NOMO-1 (cell line): Measurements from ENCODE around the gene ADGRG7.
"Not testable (repeated sequence)": the region's sequence is repeated elsewhere in the genome, so short reads cannot be mapped to it uniquely, and the experiment has no call there.

Experiments
- DNase-seq, 2 experiments: peaks; one replicate each; lab custom pipeline; 2025; ENCODE audit not compliant: unreplicated experiment in 2 of 2; lab: John Stamatoyannopoulos, UW

ADGRG7 gene, protein sequence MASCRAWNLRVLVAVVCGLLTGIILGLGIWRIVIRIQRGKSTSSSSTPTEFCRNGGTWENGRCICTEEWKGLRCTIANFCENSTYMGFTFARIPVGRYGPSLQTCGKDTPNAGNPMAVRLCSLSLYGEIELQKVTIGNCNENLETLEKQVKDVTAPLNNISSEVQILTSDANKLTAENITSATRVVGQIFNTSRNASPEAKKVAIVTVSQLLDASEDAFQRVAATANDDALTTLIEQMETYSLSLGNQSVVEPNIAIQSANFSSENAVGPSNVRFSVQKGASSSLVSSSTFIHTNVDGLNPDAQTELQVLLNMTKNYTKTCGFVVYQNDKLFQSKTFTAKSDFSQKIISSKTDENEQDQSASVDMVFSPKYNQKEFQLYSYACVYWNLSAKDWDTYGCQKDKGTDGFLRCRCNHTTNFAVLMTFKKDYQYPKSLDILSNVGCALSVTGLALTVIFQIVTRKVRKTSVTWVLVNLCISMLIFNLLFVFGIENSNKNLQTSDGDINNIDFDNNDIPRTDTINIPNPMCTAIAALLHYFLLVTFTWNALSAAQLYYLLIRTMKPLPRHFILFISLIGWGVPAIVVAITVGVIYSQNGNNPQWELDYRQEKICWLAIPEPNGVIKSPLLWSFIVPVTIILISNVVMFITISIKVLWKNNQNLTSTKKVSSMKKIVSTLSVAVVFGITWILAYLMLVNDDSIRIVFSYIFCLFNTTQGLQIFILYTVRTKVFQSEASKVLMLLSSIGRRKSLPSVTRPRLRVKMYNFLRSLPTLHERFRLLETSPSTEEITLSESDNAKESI

DNA sequence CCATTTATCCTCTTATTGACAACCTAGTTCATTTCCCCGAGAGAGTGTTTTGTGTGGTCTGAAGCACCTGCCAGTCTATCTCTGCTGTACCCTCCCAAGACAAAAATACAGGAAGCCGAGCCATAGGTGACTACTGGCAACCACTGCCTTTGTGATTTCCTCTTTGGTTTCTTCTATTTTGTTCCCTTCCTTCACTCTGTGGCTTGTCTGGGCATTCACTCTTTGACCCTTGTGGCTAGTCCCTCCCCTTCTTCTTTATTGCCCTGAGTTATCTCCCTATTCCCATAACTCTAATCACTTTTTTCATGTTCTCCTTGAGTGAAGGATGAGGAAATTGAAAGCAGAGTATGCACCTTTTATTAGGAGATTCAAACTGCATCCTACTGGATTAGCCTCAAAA is at the start of gene ADGRG7:
Gene ADGRG7, plus strand, starts transcription at position 297 of the 400 bp plus-strand sequence. CDS start 256 bp downstream, outside the sequence.
- DNase-seq, result no peak

DNA sequence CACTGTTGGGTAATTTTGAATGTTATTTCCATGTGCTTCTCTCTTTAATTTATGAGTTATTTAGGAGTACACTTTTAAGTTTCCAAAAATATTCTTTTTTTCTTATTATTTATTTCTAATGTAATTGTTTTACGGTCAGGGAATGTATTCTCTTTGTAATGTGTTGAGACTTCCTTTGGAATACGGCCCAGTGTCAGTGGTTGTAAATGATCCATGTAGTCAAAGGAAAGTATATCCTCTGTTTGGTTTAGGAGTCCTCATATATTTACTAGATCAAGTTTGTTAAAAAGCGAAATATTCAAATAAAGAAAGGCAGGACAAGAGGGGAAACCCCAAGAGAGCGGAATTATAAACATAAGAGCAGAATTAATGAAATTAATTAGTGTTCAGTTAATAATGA is 49.0 kb upstream of the ADGRG7 start:
- DNase-seq, result no peak

DNA sequence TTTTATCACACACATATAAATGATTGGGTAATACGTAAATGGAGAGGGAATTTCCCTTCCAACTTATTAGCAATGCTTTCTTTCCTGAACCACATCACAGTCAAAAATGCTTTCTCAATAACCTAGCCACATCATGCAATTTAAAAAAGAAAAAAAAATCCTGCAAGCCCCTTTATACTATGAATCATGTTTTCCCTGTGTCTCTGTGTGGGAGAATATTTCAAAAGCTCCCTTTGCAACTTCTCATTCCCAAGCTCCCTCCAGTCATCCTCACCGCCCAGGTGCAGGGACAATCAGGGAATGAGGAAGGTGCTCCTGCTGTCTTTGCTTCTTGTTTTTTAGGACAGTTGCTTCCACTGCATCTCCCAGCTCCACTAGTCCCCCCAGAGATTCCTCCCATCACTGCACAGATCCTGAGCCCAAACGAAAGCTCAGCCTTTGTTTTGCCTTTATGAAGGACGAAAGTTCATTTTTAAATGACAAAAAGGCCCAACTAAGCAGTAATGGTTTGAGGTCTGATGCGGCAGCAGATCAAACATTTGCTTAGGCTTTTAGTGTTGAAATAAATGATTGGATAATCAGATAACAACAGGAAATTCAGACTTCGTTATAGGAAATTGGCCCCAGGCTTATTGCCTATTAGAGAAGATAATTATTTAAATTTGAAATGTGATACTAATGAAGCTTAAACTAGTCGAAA is 47.8 kb upstream of the ADGRG7 start:
- no peak for DNase-seq

DNA sequence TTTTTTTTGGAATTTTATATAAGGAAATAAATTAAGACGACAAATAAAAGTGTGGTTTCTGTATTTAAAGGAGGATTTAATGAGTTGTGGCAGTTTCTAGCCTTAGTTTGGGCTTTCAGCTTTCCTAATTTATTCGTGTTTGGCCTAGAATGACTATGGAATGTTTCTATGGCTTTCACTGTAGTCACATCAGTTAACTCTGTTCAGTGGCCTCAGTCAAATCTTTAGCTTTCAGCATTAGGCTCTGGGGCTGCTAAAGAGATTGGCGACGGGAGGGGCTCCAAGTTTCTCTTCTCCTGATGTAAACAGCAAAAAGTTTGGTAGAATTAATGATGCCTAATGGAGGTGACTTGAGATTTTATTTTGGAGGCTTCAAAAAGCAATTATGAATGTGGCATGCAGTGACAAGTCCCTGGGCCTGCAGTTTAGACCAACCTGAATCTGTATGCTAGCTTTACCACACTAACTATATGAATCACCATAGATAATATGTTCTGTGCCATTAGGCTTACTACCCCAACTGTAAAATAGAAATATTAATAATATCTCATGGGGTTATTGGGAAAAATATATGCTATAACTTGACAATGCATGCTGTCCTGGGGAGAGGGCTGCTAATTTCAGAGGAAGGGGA is 47.1 kb upstream of the ADGRG7 start:
- DNase-seq, result no peak

DNA sequence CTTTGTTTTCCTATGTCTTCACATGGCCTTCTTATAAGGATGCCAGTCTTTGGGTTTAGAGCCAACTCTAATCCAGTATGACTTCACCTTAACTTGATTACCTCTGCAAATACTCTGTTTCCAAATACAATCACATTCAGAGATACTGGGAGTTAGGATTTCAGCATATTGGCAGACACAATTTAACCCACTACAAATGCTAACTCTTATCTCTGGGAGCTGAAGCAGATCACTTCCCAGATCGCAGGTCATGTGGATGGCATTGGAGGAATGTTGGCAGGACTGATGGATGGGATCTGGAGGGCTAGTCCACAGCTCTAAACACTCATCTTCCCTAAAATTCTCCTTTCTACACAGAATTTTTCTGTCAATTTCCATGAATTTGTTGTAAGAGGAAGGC is 46.2 kb upstream of the ADGRG7 start:
- no peak for DNase-seq

DNA sequence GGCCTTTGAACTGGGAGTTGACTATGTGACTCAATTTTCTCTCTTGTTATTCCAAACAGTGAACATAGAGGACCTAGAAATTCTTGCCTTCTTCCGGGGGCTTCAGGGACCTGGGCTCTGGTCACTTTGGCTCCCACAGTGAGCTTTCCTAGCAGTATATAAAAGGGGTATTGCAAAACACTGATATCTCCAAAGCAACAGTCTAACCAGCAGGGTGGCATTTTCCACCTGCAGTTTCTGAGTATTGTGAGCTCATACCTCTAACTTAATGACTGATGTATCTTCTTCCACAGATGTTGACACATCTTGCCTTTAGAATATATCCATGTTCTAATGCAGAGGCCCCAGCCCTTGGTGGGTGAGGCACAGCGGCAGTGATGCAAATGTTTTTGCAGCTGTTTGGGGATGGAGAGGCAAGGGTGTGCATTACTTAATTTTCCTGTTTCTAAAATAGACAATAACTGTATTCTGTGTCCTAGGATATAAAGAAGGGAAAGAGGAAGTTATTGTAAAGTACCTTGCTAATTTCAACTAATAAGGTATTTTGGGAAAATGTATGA is 45.7 kb upstream of the ADGRG7 start:
- peak; percentile 16 to 50 for DNase-seq

DNA sequence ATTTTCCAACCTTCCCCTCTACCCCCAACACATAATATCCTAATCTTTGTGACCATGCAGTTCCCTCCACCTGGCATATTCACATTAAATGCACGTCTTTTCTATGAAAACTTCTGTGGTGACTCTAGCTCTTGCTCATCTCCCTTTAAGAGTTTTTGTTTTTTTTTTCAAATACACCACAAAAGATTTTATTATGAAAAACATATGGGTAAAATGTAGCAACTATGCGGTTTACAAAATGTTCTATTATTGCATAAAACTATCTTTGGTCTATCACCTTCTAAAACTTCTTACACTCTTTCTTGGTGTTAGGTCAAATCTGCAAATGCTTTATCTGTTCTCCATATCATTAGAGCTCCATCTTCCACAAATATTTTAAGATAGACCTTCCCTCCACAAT is 38.6 kb upstream of the ADGRG7 start:
- DNase-seq, result no peak

DNA sequence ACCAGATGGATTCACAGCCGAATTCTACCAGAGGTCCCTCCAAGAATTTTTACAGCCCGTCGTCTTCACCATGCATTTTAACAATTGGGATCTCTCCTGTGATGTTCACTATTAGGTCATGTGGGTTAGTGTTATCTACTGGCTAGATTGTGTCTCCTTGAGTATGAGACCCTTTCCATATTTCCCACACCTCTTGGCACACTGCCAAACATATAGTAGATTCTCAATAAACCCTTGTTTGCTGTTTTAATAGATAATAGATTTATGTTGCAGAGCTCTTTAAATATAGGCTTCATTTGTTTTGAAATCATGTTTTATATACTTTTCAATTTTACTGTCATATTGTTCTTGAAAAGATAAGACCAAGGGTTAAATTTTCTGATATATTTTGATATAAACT is 34.9 kb upstream of the ADGRG7 start:
- no peak for DNase-seq

DNA sequence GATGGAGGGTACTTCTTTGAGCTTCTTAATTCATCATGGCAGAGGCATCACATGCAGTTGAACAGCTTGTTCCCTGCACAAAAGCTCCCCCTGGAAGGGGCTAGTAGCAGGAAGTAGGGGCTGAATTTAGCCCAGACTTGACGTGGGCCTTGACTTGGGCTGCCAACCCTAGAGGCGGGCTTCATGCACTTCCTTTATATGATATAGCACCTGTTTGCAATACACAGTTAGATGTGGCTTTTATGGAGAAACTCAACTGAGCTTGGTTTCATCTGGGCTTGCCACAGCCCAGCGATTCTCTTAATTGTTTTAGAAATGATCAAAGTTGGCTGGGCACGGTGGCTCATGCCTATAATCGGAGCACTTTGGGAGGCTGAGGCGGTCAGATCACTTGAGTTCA is 33.7 kb upstream of the ADGRG7 start:
- no peak for DNase-seq

DNA sequence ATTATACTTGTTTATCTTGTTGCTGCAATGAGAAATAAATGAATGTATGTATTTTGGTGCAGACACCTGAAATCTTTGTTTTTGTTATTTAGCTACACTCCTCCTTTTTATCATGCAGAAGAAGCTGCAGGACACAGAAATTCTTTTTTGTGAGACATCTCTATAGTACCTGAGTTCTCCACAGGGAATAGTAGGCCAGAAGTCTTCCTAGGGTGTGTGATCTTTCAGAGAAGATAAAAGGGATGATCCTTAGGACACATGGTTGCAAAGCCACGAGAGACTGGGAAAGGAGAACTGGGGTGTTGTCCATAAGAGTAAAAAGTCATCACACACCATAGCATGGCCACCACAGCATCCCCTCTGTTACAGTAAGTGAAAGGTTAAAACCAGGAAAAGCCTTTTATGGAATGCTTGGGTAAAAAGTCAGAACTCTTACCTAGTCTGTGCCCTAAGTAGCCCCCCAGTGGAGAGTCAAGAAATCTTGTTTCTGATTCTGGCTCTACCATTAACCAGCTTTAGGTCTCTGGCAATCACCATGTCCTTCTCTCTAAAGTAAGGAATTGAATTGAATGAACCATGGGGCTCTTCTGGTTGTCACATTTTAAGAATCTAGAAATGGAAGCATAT is 31.9 kb upstream of the ADGRG7 start:
- no peak for DNase-seq

DNA sequence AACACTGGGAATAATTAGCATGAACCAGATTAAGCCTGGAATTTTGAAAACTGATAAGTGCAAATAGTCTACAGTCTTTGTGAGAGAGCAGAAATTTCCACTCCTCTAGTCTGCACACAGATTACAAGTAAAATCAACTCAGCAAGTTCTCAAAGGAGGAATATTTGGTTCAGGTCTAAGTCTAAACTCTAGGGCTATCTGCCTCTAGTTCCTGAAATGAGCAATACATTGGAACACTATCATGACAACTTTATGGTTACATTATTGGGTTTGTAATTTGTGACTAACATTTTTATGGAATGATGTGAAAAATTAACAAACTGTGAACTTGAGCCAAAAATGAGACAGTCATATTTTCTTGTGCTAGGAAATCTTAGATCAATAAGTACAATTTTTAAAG is 30.8 kb upstream of the ADGRG7 start:
- DNase-seq, result no peak

DNA sequence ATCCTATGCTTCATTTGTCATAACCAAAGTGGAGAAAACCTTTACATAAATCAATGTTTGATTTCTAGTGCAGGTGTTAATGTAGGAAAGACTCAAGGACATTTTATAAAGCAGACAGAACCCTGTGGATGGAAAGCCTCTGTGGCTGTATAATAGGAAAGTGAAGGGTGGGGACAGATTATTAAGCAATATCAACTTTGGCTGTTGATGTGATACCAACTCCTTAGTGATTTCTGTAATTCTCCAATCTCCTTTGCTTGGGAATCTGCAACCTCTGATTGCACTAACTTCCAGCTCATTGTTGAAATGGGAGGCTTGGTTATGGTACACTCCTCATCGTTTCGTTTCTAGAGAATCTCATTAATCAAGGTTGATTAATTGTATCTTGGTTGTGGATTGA is 29.3 kb upstream of the ADGRG7 start:
- DNase-seq, result no peak

DNA sequence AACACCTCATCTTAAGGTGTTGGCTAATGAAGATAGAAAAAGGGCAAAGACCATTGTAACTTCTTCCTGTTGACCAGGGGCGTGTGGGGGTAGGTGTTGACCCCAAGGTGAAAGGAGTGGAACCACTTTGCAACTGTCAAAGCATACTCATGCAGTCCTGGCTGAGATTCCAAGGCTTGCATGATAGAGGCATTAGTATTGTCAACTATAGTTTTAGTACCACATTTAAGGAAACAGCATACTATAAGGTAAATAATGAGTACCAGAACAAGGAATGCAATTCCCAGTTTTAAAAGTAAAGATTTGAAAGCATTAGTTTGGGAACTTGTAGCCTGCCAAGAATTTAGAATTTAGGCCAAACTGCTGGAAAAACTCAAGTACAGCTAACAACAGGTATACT is 27.8 kb upstream of the ADGRG7 start:
- DNase-seq, result no peak

DNA sequence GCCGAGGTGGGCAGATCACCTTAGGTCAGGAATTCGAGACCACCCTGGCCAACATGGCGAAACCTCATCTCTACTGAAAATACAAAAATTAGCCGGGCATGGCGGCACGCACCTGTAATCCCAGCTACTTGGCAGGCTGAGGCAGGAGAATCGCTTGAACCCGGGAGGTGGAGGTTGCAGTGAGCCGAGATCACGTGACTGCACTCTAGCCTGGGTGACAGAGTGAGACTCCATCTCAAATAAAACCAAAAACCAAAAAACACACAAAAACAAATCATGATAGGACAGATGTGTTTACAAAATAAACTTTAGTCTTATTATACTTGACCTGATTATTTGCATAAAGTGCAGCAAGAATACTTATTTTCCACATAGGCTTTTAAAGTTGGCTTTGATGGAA is 27.2 kb upstream of the ADGRG7 start:
- DNase-seq, result not testable (repeated sequence)

DNA sequence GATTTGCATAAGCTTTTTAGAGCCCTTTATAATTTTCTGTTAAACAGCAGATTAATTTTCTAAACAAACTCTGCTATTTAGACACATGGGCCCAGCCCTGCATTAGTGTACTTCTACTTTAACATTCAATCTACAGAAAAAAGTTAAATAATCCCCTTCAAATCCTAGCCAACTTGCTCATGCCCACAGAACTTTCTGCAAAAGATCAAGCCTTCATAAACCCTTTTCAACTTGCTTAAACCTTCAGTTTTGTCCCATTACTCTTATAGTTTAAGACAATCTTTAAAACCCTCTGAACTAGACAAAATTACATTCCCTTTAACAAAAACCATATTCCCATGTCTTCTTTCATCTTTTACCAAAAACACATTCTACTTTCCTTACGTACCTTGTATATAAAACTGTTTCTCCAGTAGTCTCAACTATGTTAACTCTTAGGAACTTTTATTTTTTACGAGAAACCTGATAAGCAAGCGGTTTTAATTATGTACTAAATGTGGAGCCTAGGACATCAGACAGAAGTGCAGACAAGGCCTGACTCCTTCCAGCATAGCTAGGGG is 25.2 kb upstream of the ADGRG7 start:
- no peak for DNase-seq

DNA sequence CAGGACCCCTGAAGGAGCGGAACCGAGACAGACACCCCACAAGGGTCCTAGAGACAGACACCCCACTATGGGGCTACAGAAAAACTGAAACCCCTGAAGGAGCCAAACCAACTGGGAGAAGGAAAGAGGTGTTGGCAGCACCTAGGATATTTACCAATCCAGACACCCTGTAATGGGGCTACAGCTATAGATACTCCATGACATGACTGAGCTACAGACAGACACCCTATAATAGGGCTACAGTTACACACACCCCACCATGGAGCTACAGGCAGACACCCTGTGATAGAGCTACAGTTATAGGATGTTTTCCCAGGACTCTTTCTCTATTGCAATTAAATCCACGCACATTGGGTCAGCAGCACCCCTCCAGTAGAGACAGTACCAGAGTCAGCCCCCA is 22.6 kb upstream of the ADGRG7 start:
- no peak for DNase-seq

DNA sequence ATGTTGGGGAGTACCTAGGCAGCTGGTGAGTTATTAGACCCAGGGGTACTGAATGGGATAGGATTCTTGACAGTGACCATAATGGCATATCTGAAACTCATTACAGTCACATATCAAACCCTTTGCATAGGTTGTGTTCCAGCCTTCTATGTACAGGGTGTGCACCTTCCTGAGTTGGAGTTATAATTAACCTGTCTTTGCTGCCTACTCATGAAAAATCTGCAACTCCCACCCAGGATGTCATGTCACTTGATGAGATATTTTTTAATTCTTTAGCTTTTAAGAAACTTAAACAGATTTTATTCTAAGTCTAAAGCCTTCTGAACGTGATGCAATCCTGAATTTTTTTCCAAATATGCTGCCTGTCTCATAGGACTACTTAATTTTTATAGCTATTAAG is 21.1 kb upstream of the ADGRG7 start:
- no peak for DNase-seq

DNA sequence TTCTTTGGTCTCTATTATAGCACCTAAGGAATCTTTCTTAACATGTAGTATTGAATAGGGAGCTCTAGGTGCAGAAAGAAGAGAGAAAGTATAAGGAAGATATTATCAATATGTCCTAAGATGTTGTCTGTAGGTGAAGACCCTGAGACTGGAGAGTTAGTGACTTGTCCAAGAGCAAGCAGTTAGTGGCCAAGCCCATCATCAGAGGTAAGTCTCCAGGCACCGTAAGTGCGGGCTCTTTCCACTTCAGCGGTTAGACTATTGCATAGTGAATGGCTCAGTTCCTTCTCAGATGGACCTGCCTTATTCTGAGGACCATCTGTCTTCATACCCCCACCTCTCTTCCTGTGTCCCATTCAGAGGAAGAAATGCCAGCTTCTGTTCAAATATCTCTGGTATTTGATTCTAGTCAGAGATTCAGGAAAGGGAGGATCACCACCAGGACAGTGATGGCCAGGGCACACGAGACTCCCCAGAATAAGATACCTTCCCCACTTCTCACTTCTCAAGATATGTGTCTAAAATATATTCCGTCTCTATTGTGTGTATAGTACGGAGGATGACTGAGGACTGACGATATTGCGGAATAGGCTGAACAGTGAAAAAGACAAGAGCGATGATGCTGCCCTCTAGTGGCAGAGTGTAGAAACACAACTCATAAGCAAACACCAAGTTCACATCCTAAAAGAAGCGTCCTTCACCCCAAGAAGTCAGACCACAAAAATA is 19.1 kb upstream of the ADGRG7 start:
- peak; percentile 4 to 73 for DNase-seq

DNA sequence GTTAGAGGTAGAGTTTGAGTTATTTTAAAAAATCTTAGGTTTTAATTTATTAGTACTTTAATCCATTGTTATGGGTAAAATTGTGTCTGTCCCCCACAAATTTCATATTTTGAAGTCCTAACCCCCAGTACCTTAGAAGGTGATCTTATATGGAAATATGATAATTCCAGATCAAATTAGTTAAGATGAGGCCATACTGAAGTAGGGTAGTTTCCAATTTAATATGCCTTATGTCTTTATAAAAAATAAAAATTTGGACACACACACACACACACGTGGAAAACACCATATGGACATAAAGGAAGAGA is 18.6 kb upstream of the ADGRG7 start:
- no peak for DNase-seq

DNA sequence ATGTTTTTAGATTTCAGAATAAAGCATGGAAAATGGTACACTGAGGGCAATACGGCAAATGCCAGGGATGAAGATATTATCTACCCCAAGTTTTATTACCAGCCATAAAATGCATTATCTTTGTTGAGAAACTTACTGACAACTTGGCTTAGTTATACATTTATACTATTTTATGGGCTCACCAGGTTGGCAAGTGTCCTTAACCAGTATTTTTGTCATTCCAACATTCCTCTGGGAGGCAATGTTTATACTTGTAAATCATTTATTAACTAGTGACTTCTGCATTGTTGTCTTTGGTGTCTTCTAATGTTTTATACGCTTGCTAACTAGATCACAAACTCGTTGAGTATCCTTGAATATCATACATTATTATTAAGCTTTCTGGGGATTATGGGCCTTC is 18.0 kb upstream of the ADGRG7 start:
- DNase-seq, result no peak
